ENCODE data around the gene AGTRAP. TPM values are rescaled to one million over a fixed set of nuclear protein-coding genes. Genes with fewer than 3 reads are reported as not detected.

AGTRAP gene
- total and polyA plus RNA-seq, 2 donors (not counting 3 experiments of a cell fraction or from before 2014, with no cell fraction given), result 41.6 to 101 TPM

GRCh38 chr1:11706292-11706691 is 29.6 kb upstream of the AGTRAP start:
- no peak overlapping the region for H3K9ac ChIP-seq (replicated peaks; ENCODE audit: extremely low read depth, insufficient read depth, low read length)
- CTCF ChIA-PET, result interaction anchor here (0.9 to 6.0 kb wide), 3 partner anchors 14 to 669 kb away, joined by 3 to 39 read pairs (median 5); no protein-coding TSS in a partner anchor
- H3K4me1 ChIP-seq (ENCODE audit: control insufficient read depth, extremely low read depth, insufficient read depth, low read length), result no peaks in the 10 kb centered on the region
- BruUV-seq (replicated peaks), result no TSS peak
- H3K4me2 ChIP-seq (ENCODE audit: insufficient read depth, low read length), result no peak overlapping the region
- peaks cover 4 to 16% of the 10 kb centered on the region in 2 experiments for H3K27me3 ChIP-seq (ENCODE audit: control insufficient read depth in 2 of 2, insufficient read depth in 2 of 2, low read length in 2 of 2)
- no peaks in the 10 kb centered on the region for H3K9me3 ChIP-seq (replicated peaks; ENCODE audit: control insufficient read depth, insufficient read depth, low read length)
- no peak overlapping the region for H2AFZ ChIP-seq (ENCODE audit: low read depth, low read length)
- no peaks in the 10 kb centered on the region for H3K9me1 ChIP-seq (replicated peaks; ENCODE audit: control insufficient read depth, extremely low read depth, insufficient read depth, low read length)
- H3K36me3 ChIP-seq (ENCODE audit: control insufficient read depth in 2 of 2, extremely low read depth in 1 of 2, insufficient read depth in 2 of 2, low read length in 2 of 2), result no peaks in the 10 kb centered on the region
- intact Hi-C loops (cut with micrococcal nuclease), result no loop called here
- dilution Hi-C loops (cut with MboI; ENCODE audit: extremely low pct_ligation_motif_present, low sequenced_read_pairs), result no loop called here
- H4K20me1 ChIP-seq (replicated peaks; ENCODE audit: control insufficient read depth, extremely low read depth, insufficient read depth, low read length), result no peaks in the 10 kb centered on the region
- H3K4me3 ChIP-seq (replicated peaks in 1 of 3; ENCODE audit: insufficient read depth in 1 of 3, low read depth in 1 of 3, low read length in 3 of 3), result no peak overlapping the region
- TF ChIP-seq JUN (IDR thresholded peaks at IDR 0.05; ENCODE audit: borderline replicate concordance, insufficient read depth, insufficient read length, low read depth), result no peak
- POLR2A ChIA-PET, result no interaction called here
- no peaks in the 10 kb centered on the region for H3K79me2 ChIP-seq (ENCODE audit: control insufficient read depth, insufficient read depth, low read length)
- H3K27ac ChIP-seq (ENCODE audit: insufficient read depth, low read depth, low read length), result no peak overlapping the region
- FAIRE-seq, result no peak
- DNase-seq (ENCODE audit: low read depth, low spot score), result no peak

- Histone ChIP-seq H3K4me1 (ENCODE audit: control insufficient read depth, extremely low read depth, insufficient read depth, low read length) (no peaks in the 10 kb centered on the region), H3K27me3 (ENCODE audit: control insufficient read depth in 2 of 2, insufficient read depth in 2 of 2, low read length in 2 of 2) (peaks cover 4 to 16% of the 10 kb centered on the region in 2 experiments), H2AFZ (ENCODE audit: low read depth, low read length) (no peak overlapping the region), H4K20me1 (replicated peaks; ENCODE audit: control insufficient read depth, extremely low read depth, insufficient read depth, low read length) (no peaks in the 10 kb centered on the region), H3K36me3 (ENCODE audit: control insufficient read depth in 2 of 2, extremely low read depth in 1 of 2, insufficient read depth in 2 of 2, low read length in 2 of 2) (no peaks in the 10 kb centered on the region), H3K79me2 (ENCODE audit: control insufficient read depth, insufficient read depth, low read length) (no peaks in the 10 kb centered on the region), H3K9me1 (replicated peaks; ENCODE audit: control insufficient read depth, extremely low read depth, insufficient read depth, low read length) (no peaks in the 10 kb centered on the region), H3K4me3 (replicated peaks in 1 of 3; ENCODE audit: insufficient read depth in 1 of 3, low read depth in 1 of 3, low read length in 3 of 3) (no peak overlapping the region), H3K4me2 (ENCODE audit: insufficient read depth, low read length) (no peak overlapping the region), H3K27ac (ENCODE audit: insufficient read depth, low read depth, low read length) (no peak overlapping the region), H3K9ac (replicated peaks; ENCODE audit: extremely low read depth, insufficient read depth, low read length) (no peak overlapping the region), H3K9me3 (replicated peaks; ENCODE audit: control insufficient read depth, insufficient read depth, low read length) (no peaks in the 10 kb centered on the region)
- BruUV-seq (replicated peaks), result no TSS peak
- intact Hi-C loops (cut with micrococcal nuclease) (no loop called here), dilution Hi-C loops (cut with MboI; ENCODE audit: extremely low pct_ligation_motif_present, low sequenced_read_pairs) (no loop called here)
- POLR2A ChIA-PET, result no interaction called here
- CTCF ChIA-PET, result interaction anchor here (1.3 to 6.0 kb wide), 7 partner anchors 12 to 670 kb away, joined by 3 to 39 read pairs (median 5); partner anchors contain the start of gene FBXO6
- no peak for TF ChIP-seq MAX (IDR thresholded peaks at IDR 0.05; ENCODE audit: insufficient read depth, insufficient read length)
- TF ChIP-seq JUN (IDR thresholded peaks at IDR 0.05; ENCODE audit: borderline replicate concordance, insufficient read depth, insufficient read length, low read depth), result no peak
- no peak for TF ChIP-seq EZH2 (IDR thresholded peaks at IDR 0.05; ENCODE audit: borderline replicate concordance, low read depth, low read length, severe bottlenecking)
- no peak for TF ChIP-seq GATA2 (IDR thresholded peaks at IDR 0.05; ENCODE audit: insufficient read depth, insufficient read length, low read depth, low read length)
- no peak for TF ChIP-seq POLR2A (IDR thresholded peaks at IDR 0.05; ENCODE audit: low read depth, low read length)
- no peak for TF ChIP-seq CTCF (IDR thresholded peaks at IDR 0.05; ENCODE audit: extremely low read depth in 1 of 2, insufficient read depth in 1 of 2, low read depth in 1 of 2, low read length in 2 of 2)
- TF ChIP-seq MYC (IDR thresholded peaks at IDR 0.05; ENCODE audit: low read depth, low read length), result no peak
- no peak for TF ChIP-seq POLR2AphosphoS5 (IDR thresholded peaks at IDR 0.05; ENCODE audit: insufficient read depth, low read depth, low read length)
- DNase-seq (ENCODE audit: low read depth, low spot score) (no peak), FAIRE-seq (no peak)
These were observed 28.2 kb upstream of the AGTRAP start for GRCh38 chr1:11707621-11708276.
